ENCODE results near the gene CASP8AP2. TPM values are rescaled to one million over a fixed set of nuclear protein-coding genes. Genes with fewer than 3 reads are reported as not detected.

CASP8AP2 gene
- total RNA-seq, 3 donors from 2014 or later: 19.3 to 22.2 (median 19.5) TPM

Other genes with a start within 250 kb of the CASP8AP2 start
- 10 to 100 TPM; 29.1 to 32.8 (median 29.7) TPM for gene LYRM2, start 191.1 kb upstream of the CASP8AP2 start, total RNA-seq
- 10 to 100 TPM; 74.7 to 93.0 (median 86.3) TPM for gene MDN1, start 10.1 kb upstream of the CASP8AP2 start, total RNA-seq
- not detected for gene GJA10, start 64.6 kb downstream of the CASP8AP2 start, total RNA-seq